Measurements from ENCODE around the gene PSAP. TPM values are rescaled to one million over a fixed set of nuclear protein-coding genes. Genes with fewer than 3 reads are reported as not detected.

The PSAP gene
- polyA plus RNA-seq, 1 experiment = 1,979 TPM

DNA sequence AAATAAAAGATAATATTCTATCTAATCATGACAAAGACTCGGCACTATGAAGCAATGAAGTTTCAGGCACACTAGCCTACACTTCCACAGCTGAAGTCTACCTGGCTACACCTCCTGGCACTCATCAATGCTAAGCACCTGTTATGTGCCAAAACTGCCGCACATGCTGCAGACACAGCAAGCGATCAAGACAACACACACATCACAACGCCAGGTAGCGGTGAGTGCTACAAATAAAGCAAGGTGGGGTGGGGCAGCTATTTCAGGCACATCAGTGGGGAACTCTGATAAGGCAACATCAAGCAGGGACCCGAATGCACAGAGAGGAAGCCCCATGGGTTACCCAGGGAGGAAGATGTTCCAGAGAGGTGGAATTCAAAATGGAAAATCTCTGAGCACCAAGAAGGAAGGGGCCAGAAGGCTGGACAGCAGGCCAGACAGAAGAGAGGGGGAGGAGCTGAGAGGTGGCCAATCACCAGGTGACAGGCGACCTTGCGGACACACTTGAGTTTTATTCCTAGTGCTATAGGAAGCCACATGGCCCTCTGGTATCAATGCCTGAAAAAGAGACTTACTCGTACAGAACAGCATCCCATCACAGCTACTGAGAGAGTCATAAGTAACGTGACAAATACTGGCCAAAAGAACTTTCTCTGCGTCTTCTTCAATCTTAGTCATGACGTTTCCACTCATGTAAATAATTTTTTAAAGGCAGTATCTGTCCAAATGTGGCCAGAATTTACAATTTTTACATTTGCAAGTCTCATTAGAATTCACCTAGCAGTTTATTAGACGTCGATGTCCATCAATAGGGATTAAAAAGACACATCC is 8.0 kb downstream of the PSAP start:
- POLR2A ChIA-PET = no interaction called here
- no peak for DNase-seq (ENCODE audit: low read depth)
- no peaks in the 10 kb centered on the region for H3K27me3 ChIP-seq (ENCODE audit: control insufficient read depth, insufficient read depth, low read length)
- peaks cover 2% of the 10 kb centered on the region; the same call in 1 of the 2 replicates for H3K36me3 ChIP-seq (ENCODE audit: control insufficient read depth, insufficient read depth, low read length)
- CTCF ChIA-PET = interaction anchor here (1.7 kb wide), 1 partner anchor 53 kb away, joined by 4 read pairs; no protein-coding TSS in a partner anchor
- TF ChIP-seq, protein P1, sequence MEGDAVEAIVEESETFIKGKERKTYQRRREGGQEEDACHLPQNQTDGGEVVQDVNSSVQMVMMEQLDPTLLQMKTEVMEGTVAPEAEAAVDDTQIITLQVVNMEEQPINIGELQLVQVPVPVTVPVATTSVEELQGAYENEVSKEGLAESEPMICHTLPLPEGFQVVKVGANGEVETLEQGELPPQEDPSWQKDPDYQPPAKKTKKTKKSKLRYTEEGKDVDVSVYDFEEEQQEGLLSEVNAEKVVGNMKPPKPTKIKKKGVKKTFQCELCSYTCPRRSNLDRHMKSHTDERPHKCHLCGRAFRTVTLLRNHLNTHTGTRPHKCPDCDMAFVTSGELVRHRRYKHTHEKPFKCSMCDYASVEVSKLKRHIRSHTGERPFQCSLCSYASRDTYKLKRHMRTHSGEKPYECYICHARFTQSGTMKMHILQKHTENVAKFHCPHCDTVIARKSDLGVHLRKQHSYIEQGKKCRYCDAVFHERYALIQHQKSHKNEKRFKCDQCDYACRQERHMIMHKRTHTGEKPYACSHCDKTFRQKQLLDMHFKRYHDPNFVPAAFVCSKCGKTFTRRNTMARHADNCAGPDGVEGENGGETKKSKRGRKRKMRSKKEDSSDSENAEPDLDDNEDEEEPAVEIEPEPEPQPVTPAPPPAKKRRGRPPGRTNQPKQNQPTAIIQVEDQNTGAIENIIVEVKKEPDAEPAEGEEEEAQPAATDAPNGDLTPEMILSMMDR (IDR thresholded peaks at IDR 0.05; ENCODE audit: insufficient read depth, low read depth, low read length) = no peak
- no peak overlapping the region for H3K4me3 ChIP-seq (ENCODE audit: low read depth, low read length)

- Histone ChIP-seq H3K4me3 (ENCODE audit: low read depth, low read length) (no peak overlapping the region), H3K27me3 (ENCODE audit: control insufficient read depth, insufficient read depth, low read length) (no peaks in the 10 kb centered on the region), H3K36me3 (ENCODE audit: control insufficient read depth, insufficient read depth, low read length) (peaks cover 2% of the 10 kb centered on the region)
- no peak for DNase-seq (ENCODE audit: low read depth)
- ChIA-PET CTCF (interaction anchor here (0.6 kb wide), 2 partner anchors 124 to 1236 kb away, joined by 3 to 4 read pairs; no protein-coding TSS in a partner anchor), POLR2A (no interaction called here)
- TF ChIP-seq, protein P1 (IDR thresholded peaks at IDR 0.05; ENCODE audit: insufficient read depth, low read depth, low read length) = no peak
These were observed 8.6 kb downstream of the PSAP start for GRCh38 chr10:71842422-71842821.

- Histone ChIP-seq H3K27me3 (ENCODE audit: control insufficient read depth, insufficient read depth, low read length) (no peaks in the 10 kb centered on the region), H3K36me3 (ENCODE audit: control insufficient read depth, insufficient read depth, low read length) (peaks cover 2% of the 10 kb centered on the region), H3K4me3 (ENCODE audit: low read depth, low read length) (no peak overlapping the region)
- POLR2A ChIA-PET = no interaction called here
- no peak for DNase-seq (ENCODE audit: low read depth)
- TF ChIP-seq, protein P1 (IDR thresholded peaks at IDR 0.05; ENCODE audit: insufficient read depth, low read depth, low read length) = no peak
- CTCF ChIA-PET = interaction anchor here (1.3 kb wide), 1 partner anchor 55 kb away, joined by 4 read pairs; no protein-coding TSS in a partner anchor
These were observed 10.1 kb downstream of the PSAP start for GRCh38 chr10:71840958-71841335.

DNA sequence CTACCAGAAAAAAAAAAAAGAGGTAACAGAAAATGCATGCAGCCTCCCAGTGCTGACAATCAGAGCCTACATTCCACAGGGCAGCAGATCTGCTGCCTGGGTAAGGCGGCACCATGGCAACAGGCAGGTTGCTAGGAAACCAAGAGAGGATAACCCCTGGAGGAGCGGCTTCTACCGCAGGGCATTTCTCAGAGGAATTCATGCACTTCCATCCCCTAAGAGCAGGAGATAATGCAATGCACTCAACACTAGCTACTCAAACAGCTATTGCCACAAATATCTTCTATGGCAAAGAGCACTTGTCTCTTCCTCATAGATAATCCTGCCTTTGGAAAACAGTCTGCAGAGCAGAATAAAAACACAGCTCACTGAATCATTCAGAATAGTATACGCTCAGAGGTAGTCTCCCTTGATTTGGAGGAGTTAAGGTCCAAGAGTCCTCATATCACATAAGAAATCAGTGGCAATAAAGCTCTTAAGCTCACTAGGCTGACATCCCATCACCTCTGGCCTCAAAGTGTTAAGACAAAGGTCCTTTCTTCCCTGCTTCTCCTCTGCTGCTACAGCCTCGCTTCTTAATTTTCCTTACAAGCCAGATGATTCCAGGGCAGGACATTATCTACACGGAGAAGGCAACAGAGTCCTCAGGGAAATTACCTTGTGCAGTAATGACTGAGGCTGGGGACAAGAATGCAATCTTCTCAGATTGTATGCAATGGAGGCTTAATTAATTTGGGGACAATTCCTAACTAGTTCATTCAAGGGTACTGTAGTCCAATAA is 10.7 kb downstream of the PSAP start:
- CTCF ChIA-PET = interaction anchor here (1.3 kb wide), 1 partner anchor 56 kb away, joined by 4 read pairs; no protein-coding TSS in a partner anchor
- peak; percentile 89 for DNase-seq (ENCODE audit: low read depth)
- no peaks in the 10 kb centered on the region for H3K27me3 ChIP-seq (ENCODE audit: control insufficient read depth, insufficient read depth, low read length)
- TF ChIP-seq, protein P1 (IDR thresholded peaks at IDR 0.05; ENCODE audit: insufficient read depth, low read depth, low read length) = no peak
- H3K36me3 ChIP-seq (ENCODE audit: control insufficient read depth, insufficient read depth, low read length) = peaks cover 2% of the 10 kb centered on the region
- POLR2A ChIA-PET = interaction anchor here (0.6 to 1.1 kb wide), 4 partner anchors 9 to 28 kb away, joined by 3 to 4 read pairs (median 4); partner anchors contain the start of gene PSAP
- no peak overlapping the region for H3K4me3 ChIP-seq (ENCODE audit: low read depth, low read length)
